ENCODE measurements around the gene EIF4G3. TPM values are rescaled to one million over a fixed set of nuclear protein-coding genes. Genes with fewer than 3 reads are reported as not detected.

Gene EIF4G3
- total RNA-seq, 4 donors from 2014 or later, result 48.6 to 73.6 (median 57.9) TPM

GRCh38 chr1:20891091-20891490 is 285.6 kb downstream of the EIF4G3 start:
- H3K4me3 ChIP-seq, result no peak overlapping the region
- peaks cover 0 to 44% of the 10 kb centered on the region in 2 donors for H3K36me3 ChIP-seq
- ATAC-seq, result no peak
- TF ChIP-seq POLR2AphosphoS5 (IDR thresholded peaks at IDR 0.05) (no peak), POLR2A (IDR thresholded peaks at IDR 0.05) (no peak), CTCF (IDR thresholded peaks at IDR 0.05) (no peak), EP300 (IDR thresholded peaks at IDR 0.05) (no peak)
- 93 to 94% methylated on average over 1 of the region's 1 CpG for WGBS, 2 donors (ENCODE audit: low coverage in 1 of 2)
- no peaks in the 10 kb centered on the region for H3K4me1 ChIP-seq
- no peak overlapping the region for H3K27ac ChIP-seq
- no peaks in the 10 kb centered on the region for H3K9me3 ChIP-seq
- H3K27me3 ChIP-seq, result no peaks in the 10 kb centered on the region

GRCh38 chr1:20887246-20887645 is 289.5 kb downstream of the EIF4G3 start:
- no peaks in the 10 kb centered on the region for H3K27me3 ChIP-seq
- TF ChIP-seq CTCF (IDR thresholded peaks at IDR 0.05), result no peak
- TF ChIP-seq POLR2AphosphoS5 (IDR thresholded peaks at IDR 0.05), result no peak
- no peak for TF ChIP-seq POLR2A (IDR thresholded peaks at IDR 0.05)
- no peak for TF ChIP-seq EP300 (IDR thresholded peaks at IDR 0.05)
- no peaks in the 10 kb centered on the region for H3K4me1 ChIP-seq
- ATAC-seq, result no peak
- H3K27ac ChIP-seq, result no peak overlapping the region
- WGBS, 2 donors (ENCODE audit: low coverage in 1 of 2), result 90 to 92% methylated on average over 2 of the region's 2 CpGs
- no peak overlapping the region for H3K4me3 ChIP-seq
- no peaks in the 10 kb centered on the region for H3K9me3 ChIP-seq
- peaks cover 0 to 45% of the 10 kb centered on the region in 2 donors for H3K36me3 ChIP-seq

GRCh38 chr1:20885121-20885520 is 291.6 kb downstream of the EIF4G3 start:
- no peak for ATAC-seq
- Histone ChIP-seq H3K4me3 (no peak overlapping the region), H3K36me3 (peaks cover 2 to 46% of the 10 kb centered on the region in 2 donors), H3K9me3 (no peaks in the 10 kb centered on the region), H3K4me1 (no peaks in the 10 kb centered on the region), H3K27ac (no peak overlapping the region), H3K27me3 (no peaks in the 10 kb centered on the region)
- WGBS, 2 donors (ENCODE audit: low coverage in 1 of 2), result 63 to 67% methylated on average over 2 to 3 of the region's 3 CpGs
- TF ChIP-seq CTCF (IDR thresholded peaks at IDR 0.05) (no peak), POLR2A (IDR thresholded peaks at IDR 0.05) (no peak)

- Histone ChIP-seq H3K36me3 (peaks cover 2 to 43% of the 10 kb centered on the region in 2 donors), H3K9me3 (no peaks in the 10 kb centered on the region), H3K27me3 (no peaks in the 10 kb centered on the region), H3K4me3 (no peak overlapping the region), H3K27ac (no peak overlapping the region), H3K4me1 (no peaks in the 10 kb centered on the region)
- no peak for TF ChIP-seq EP300 (IDR thresholded peaks at IDR 0.05)
- TF ChIP-seq POLR2A (IDR thresholded peaks at IDR 0.05), result no peak
- no peak for TF ChIP-seq POLR2AphosphoS5 (IDR thresholded peaks at IDR 0.05)
- no peak for TF ChIP-seq CTCF (IDR thresholded peaks at IDR 0.05)
- ATAC-seq, result no peak
- WGBS, 2 donors (ENCODE audit: low coverage in 1 of 2), result 86 to 94% methylated on average over 2 to 3 of the region's 3 CpGs
Measured at GRCh38 chr1:20884513-20884912, 292.2 kb downstream of the EIF4G3 start.

- no peak for TF ChIP-seq POLR2AphosphoS5 (IDR thresholded peaks at IDR 0.05)
- 63 to 80% methylated on average over 2 to 3 of the region's 3 CpGs for WGBS, 2 donors (ENCODE audit: low coverage in 1 of 2)
- Histone ChIP-seq H3K4me1 (no peaks in the 10 kb centered on the region), H3K9me3 (no peaks in the 10 kb centered on the region), H3K36me3 (peaks cover 2 to 50% of the 10 kb centered on the region in 2 donors), H3K27me3 (no peaks in the 10 kb centered on the region), H3K4me3 (no peak overlapping the region), H3K27ac (no peak overlapping the region)
- no peak for ATAC-seq
Measured at GRCh38 chr1:20883766-20884165, 292.9 kb downstream of the EIF4G3 start.

Measured in gastroesophageal sphincter (tissue), 4 donors.